A673 (cell line): ENCODE results near the gene NBPF1.

ENCODE experiments used
- CTCF ChIP-seq: fragments of 300-800, 200-600 bp; sonication (generic); conservative IDR thresholded peaks from 2 replicates; pipeline ENCODE4 v1.5.1; 2017; ENCODE audit warnings: low read depth, mild to moderate bottlenecking, antibody characterized with exemption, low read length, moderate library complexity, mixed read lengths
- EZH2 ChIP-seq: fragments of 200-600 bp; sonication (generic); IDR thresholded peaks from 2 replicates; pipeline ENCODE4 v1.6.1; 2017; ENCODE audit warnings: borderline replicate concordance, low read depth, mild to moderate bottlenecking, mixed read lengths, antibody characterized with exemption, low read length; ENCODE audit not compliant: poor library complexity, severe bottlenecking

- no peak for TF ChIP-seq CTCF
- no peak for TF ChIP-seq EZH2
Measured at GRCh38 chr1:16617114-16617631, 3.8 kb upstream of the NBPF1 start.
